Stimulated activated CD8-positive, alpha-beta memory T cell treated with anti-CD3 and anti-CD28 coated beads, Interleukin-7, amount 100 ng/mL, for 4 hours (primary cell): Measurements from ENCODE around the gene ABCA3.

ENCODE experiments used
- DNase-seq, 2 donors: peaks; one replicate each; pipeline ENCODE4 v3.0.0-alpha.2; 2020; ENCODE audit warnings: low read depth in 2 of 2

ABCA3 gene

GRCh38 chr16:2235695-2236336 lies 104.7 kb downstream of the ABCA3 start:
- DNase-seq = no peak

GRCh38 chr16:2235234-2235651 lies 105.3 kb downstream of the ABCA3 start:
- DNase-seq = no peak

GRCh38 chr16:2234813-2235170 lies 105.7 kb downstream of the ABCA3 start:
- DNase-seq = no peak

GRCh38 chr16:2233872-2234812 lies 106.4 kb downstream of the ABCA3 start:
- no peak for DNase-seq

- no peak for DNase-seq
These were observed 107.3 kb downstream of the ABCA3 start for GRCh38 chr16:2233046-2233775.

GRCh38 chr16:2232094-2232990 lies 108.2 kb downstream of the ABCA3 start:
- DNase-seq = no peak

GRCh38 chr16:2231016-2231931 lies 109.3 kb downstream of the ABCA3 start:
- DNase-seq = no peak

GRCh38 chr16:2230376-2230775 lies 110.2 kb downstream of the ABCA3 start:
- DNase-seq = no peak

GRCh38 chr16:2229632-2230250 lies 110.8 kb downstream of the ABCA3 start:
- no peak for DNase-seq

- DNase-seq = no peak
These were observed 111.4 kb downstream of the ABCA3 start for GRCh38 chr16:2229091-2229490.

GRCh38 chr16:2228161-2228824 lies 112.2 kb downstream of the ABCA3 start:
- DNase-seq = no peak

GRCh38 chr16:2226918-2227317 lies 113.6 kb downstream of the ABCA3 start:
- DNase-seq = no peak

- no peak for DNase-seq
These were observed 114.2 kb downstream of the ABCA3 start for GRCh38 chr16:2226245-2226793.
